Upper lobe of right lung (tissue), 1 donor: ENCODE data around the gene ALDH5A1. TPM values are rescaled to one million over a fixed set of nuclear protein-coding genes. Genes with fewer than 3 reads are reported as not detected.

Source experiments
- ATAC-seq: fragments of 200-7000 bp; cut with Tn5 transposase; one replicate; pipeline ENCODE4 v1.9.1; 2020; ENCODE audit warnings: mild to moderate bottlenecking, moderate library complexity
- DNase-seq: peaks from one replicate; pipeline ENCODE4 v3.0.0-alpha.2; 2020
- H3K27ac ChIP-seq: fragments of 200-600 bp; one replicate; pipeline ENCODE4 v1.8.0; 2022
- H3K27me3 ChIP-seq: fragments of 200-600 bp; one replicate; pipeline ENCODE4 v1.8.0; 2022; ENCODE audit warnings: mild to moderate bottlenecking
- H3K36me3 ChIP-seq: fragments of 200-600 bp; one replicate; pipeline ENCODE4 v1.8.0; 2022
- H3K4me1 ChIP-seq: fragments of 200-600 bp; one replicate; pipeline ENCODE4 v1.8.0; 2022
- H3K4me3 ChIP-seq: fragments of 200-600 bp; one replicate; pipeline ENCODE4 v1.8.0; 2022; ENCODE audit warnings: mild to moderate bottlenecking
- H3K9me3 ChIP-seq: fragments of 200-600 bp; one replicate; pipeline ENCODE4 v1.8.0; 2022
- intact Hi-C: fragments of 100-400 bp; cut with DNase I; formaldehyde crosslinking; loops from one replicate; pipeline ENCODE4 v1.11.0; 2022
- total RNA-seq: library from RNA; stranded (reverse); fragmentation: NEBNext Ultra II Directional; extraction: Animal tissue kit (Norgen Biotek cat#: 25700); gene quantifications from one replicate; pipeline ENCODE4 v1.2.1, GENCODE V29; 2021
- TF ChIP-seq, protein P1 (sequence below): fragments of 200-600 bp; IDR thresholded peaks from one replicate; pipeline ENCODE4 v1.8.0; 2022; ENCODE audit warnings: antibody characterized with exemption
- donor health status: DM: no; HTN: yes; CAD: no; lungs with severe emphysema.

The ALDH5A1 gene
- total RNA-seq, 1 donor from 2014 or later: 15.5 TPM

DNA sequence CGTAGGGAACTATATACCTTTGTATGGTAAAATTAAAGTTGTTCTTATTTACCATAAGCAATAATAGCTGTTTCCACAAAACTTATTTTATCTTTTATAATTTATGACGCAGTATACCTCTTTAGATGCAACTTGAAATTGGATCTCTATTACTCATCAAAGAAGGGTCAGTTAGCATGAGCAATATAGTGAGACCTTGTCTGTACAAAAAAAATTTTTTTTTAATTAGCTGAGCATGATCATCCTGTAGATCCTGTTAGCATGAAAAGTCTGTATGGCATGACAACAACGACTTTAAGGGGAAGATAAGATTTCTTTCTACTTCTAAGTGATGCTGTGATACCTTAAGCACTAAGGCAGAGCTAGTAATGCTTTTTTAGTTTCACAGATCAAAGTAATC lies 5.9 kb downstream of the ALDH5A1 start:
- no peak for DNase-seq
- intact Hi-C loops: no loop called here
- TF ChIP-seq, protein P1, sequence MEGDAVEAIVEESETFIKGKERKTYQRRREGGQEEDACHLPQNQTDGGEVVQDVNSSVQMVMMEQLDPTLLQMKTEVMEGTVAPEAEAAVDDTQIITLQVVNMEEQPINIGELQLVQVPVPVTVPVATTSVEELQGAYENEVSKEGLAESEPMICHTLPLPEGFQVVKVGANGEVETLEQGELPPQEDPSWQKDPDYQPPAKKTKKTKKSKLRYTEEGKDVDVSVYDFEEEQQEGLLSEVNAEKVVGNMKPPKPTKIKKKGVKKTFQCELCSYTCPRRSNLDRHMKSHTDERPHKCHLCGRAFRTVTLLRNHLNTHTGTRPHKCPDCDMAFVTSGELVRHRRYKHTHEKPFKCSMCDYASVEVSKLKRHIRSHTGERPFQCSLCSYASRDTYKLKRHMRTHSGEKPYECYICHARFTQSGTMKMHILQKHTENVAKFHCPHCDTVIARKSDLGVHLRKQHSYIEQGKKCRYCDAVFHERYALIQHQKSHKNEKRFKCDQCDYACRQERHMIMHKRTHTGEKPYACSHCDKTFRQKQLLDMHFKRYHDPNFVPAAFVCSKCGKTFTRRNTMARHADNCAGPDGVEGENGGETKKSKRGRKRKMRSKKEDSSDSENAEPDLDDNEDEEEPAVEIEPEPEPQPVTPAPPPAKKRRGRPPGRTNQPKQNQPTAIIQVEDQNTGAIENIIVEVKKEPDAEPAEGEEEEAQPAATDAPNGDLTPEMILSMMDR: no peak
- no peak overlapping the region for H3K4me3 ChIP-seq
- no peaks in the 10 kb centered on the region for H3K27me3 ChIP-seq
- H3K9me3 ChIP-seq: no peaks in the 10 kb centered on the region
- peaks cover 11% of the 10 kb centered on the region for H3K36me3 ChIP-seq
- ATAC-seq: no peak
- H3K27ac ChIP-seq: no peak overlapping the region
- H3K4me1 ChIP-seq: peaks cover 11% of the 10 kb centered on the region

DNA sequence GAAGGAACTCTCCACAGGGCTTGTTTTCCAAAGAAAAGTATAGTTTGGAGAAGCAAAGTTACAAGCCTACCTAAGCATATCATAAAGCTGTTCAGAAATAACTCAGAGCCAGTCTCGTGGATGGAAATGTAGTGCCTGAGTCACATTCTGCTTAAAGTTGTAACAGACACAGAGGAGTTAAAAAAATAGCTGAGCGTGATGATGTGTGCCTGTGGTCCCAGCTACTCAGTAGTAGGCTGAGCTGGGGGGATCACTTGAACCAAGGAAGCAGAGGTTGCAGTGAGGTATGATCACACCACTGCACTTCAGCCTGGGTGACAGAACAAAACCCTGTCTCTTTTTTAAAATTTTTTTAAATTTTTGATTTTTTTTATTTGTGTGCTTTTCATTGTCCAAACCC lies 6.6 kb downstream of the ALDH5A1 start:
- intact Hi-C loops: no loop called here
- Histone ChIP-seq H3K27ac (no peak overlapping the region), H3K36me3 (peaks cover 11% of the 10 kb centered on the region), H3K4me1 (peaks cover 10% of the 10 kb centered on the region), H3K4me3 (no peak overlapping the region), H3K27me3 (no peaks in the 10 kb centered on the region), H3K9me3 (no peaks in the 10 kb centered on the region)
- DNase-seq (no peak), ATAC-seq (no peak)
- TF ChIP-seq, protein P1: no peak

DNA sequence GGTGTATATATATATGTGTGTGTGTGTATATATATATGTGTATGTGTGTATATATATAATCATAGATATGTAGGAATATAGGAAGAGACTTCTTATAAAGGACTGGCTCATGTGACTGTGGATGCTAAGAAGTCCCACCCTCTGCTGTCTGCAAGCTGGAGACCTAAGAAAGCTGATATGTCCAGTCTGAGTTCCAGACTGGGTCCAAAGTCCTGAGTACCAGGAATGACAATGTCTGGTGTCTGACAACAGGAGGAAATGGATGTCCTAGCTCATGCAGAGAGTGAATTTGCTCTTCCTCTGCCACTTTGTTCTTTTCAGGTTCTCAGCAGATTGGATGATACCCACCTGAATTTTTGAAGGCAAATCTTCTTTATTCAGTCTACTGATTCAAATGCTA lies 7.1 kb downstream of the ALDH5A1 start:
- no peak overlapping the region for H3K27ac ChIP-seq
- TF ChIP-seq, protein P1: no peak
- no peaks in the 10 kb centered on the region for H3K27me3 ChIP-seq
- no peak for DNase-seq
- no peak for ATAC-seq
- peaks cover 11% of the 10 kb centered on the region for H3K36me3 ChIP-seq
- H3K9me3 ChIP-seq: no peaks in the 10 kb centered on the region
- intact Hi-C loops: no loop called here
- H3K4me3 ChIP-seq: no peak overlapping the region
- peaks cover 10% of the 10 kb centered on the region for H3K4me1 ChIP-seq

DNA sequence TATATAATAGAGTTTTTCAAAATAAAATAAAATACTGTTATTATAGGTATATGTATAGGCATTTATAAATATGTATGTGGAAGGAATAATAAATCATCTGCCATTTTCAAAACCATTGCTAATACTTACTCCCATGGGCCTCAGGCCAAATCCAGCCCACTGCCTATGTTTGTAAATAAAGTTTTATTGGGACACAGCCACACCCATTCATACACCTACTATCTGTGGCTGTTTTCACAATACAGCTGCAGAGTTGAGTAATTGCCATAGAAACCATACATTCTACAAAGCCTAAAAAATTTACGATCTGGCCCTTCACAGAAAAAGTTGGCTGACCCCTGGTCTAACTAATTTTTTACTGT lies 9.5 kb downstream of the ALDH5A1 start:
- Histone ChIP-seq H3K9me3 (no peaks in the 10 kb centered on the region), H3K27me3 (no peaks in the 10 kb centered on the region), H3K36me3 (peaks cover 11% of the 10 kb centered on the region), H3K27ac (no peak overlapping the region), H3K4me1 (peaks cover 10% of the 10 kb centered on the region), H3K4me3 (no peak overlapping the region)
- ATAC-seq (no peak), DNase-seq (no peak)
- intact Hi-C loops: no loop called here
- TF ChIP-seq, protein P1: no peak

DNA sequence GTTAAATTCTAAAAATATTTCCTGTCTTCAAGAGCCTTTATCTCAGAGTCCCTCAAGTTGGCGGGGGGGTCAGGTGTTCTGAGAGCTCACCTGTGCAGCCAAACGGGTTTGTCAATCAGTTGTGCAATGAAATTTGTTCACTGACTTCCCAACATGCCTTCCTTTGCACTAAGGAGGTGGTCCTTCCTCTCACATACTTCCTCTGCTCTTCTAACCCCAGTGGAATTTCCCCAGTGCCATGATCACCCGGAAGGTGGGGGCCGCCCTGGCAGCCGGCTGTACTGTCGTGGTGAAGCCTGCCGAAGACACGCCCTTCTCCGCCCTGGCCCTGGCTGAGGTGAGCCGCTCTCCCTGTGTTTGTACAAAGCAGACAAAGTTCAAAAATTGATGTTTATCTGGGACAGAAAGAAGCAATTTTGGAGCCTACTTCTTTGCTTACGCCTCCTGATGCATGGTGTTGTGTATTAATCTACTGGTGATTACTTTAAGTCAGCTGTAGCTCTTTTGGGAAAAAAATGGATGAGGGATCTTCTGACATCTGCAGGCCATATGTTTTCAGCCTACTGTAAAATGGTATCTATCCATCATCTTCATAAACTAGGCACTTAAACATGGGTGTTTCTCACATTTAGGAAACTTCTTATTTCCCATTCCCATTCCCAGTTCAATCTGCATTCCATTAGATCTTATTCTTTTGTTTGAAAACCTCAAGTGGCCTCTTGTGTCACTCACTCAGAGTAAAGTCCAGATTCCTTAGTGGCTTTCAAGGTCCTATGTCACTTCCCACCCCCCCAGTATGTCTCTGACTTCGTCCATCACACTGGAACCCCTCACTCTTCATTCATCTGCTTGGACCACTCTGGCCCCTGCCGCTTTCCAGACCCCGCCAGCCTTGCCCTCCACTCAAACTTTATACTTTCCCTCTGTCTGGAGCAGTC lies 10.1 kb downstream of the ALDH5A1 start:
- H3K27ac ChIP-seq: peak overlapping the region; percentile 60
- peaks cover 10% of the 10 kb centered on the region for H3K4me1 ChIP-seq
- no peaks in the 10 kb centered on the region for H3K27me3 ChIP-seq
- DNase-seq: peak; percentile 89
- ATAC-seq: peak; percentile 97
- no peak overlapping the region for H3K4me3 ChIP-seq
- intact Hi-C loops: no loop called here
- peaks cover 11% of the 10 kb centered on the region for H3K36me3 ChIP-seq
- TF ChIP-seq, protein P1: no peak
- H3K9me3 ChIP-seq: no peaks in the 10 kb centered on the region
